Natural killer cell (primary cell): ENCODE data around the gene ZNF816. TPM values are rescaled to one million over a fixed set of nuclear protein-coding genes. Genes with fewer than 3 reads are reported as not detected.
"Not testable (repeated sequence)": the region's sequence is repeated elsewhere in the genome, so short reads cannot be mapped to it uniquely, and the experiment has no call there.

Experiments
- ATAC-seq, 3 donors: fragments of 150-1000 bp in 2 of 3; fragments of 200-7000 bp in 1 of 3; cut with Tn5 transposase; 1 replicate in 1 of 3; 2 replicates in 2 of 3; pipeline ENCODE4 v1.10.0; 2021; ENCODE audit warnings: mild to moderate bottlenecking in 2 of 3, moderate library complexity in 2 of 3
- DNase-seq, 2 donors: peaks; one replicate each; pipeline versions ENCODE4 v3.0.0 to v3.0.0-alpha.2; 2013 to 2021; ENCODE audit warnings: mixed read lengths in 1 of 2
- H3K27ac ChIP-seq: one replicate; pipeline ENCODE4 v1.5.1; 2013; ENCODE audit warnings: mild to moderate bottlenecking, low read length
- H3K27me3 ChIP-seq: one replicate; pipeline ENCODE4 v1.6.1; 2013; ENCODE audit warnings: low read length; ENCODE audit not compliant: control insufficient read depth, insufficient read depth
- H3K36me3 ChIP-seq: one replicate; pipeline ENCODE4 v1.6.1; 2013; ENCODE audit warnings: low read length; ENCODE audit not compliant: control insufficient read depth, insufficient read depth
- H3K4me1 ChIP-seq: one replicate; pipeline ENCODE4 v1.6.1; 2013; ENCODE audit warnings: low read length; ENCODE audit not compliant: control insufficient read depth, insufficient read depth
- H3K4me3 ChIP-seq: one replicate; pipeline ENCODE4 v1.5.1; 2013; ENCODE audit warnings: low read length
- H3K9me3 ChIP-seq: one replicate; pipeline ENCODE4 v1.6.1; 2013; ENCODE audit warnings: low read length; ENCODE audit not compliant: control insufficient read depth, insufficient read depth
- H3K27ac Mint-ChIP-seq, 2 donors: one replicate each; pipeline ENCODE4 v1.8.0; 2022; ENCODE audit warnings: mild to moderate bottlenecking in 2 of 2, mixed read lengths in 2 of 2, moderate library complexity in 1 of 2
- H3K27me3 Mint-ChIP-seq, 2 donors: one replicate each; pipeline ENCODE4 v1.8.0; 2022; ENCODE audit warnings: low read depth in 2 of 2, mixed read lengths in 2 of 2
- H3K36me3 Mint-ChIP-seq: one replicate; pipeline ENCODE4 v1.8.0; 2022; ENCODE audit warnings: mixed read lengths
- H3K4me1 Mint-ChIP-seq, 2 donors: one replicate each; pipeline ENCODE4 v1.8.0; 2022; ENCODE audit warnings: mixed read lengths in 2 of 2
- H3K4me3 Mint-ChIP-seq: one replicate; pipeline ENCODE4 v1.8.0; 2022; ENCODE audit warnings: mild to moderate bottlenecking, moderate library complexity, mixed read lengths
- H3K9me3 Mint-ChIP-seq, 2 donors: one replicate each; pipeline ENCODE4 v1.8.0; 2022; ENCODE audit warnings: mixed read lengths in 2 of 2
- WGBS: methylation state at CpG from one replicate; pipeline ENCODE4 v1.1.7; 2013; ENCODE audit warnings: missing lambda C conversion rate; ENCODE audit not compliant: insufficient coverage; 5-methylcytosine and 5-hydroxymethylcytosine counted together
- intact Hi-C: fragments of 100-400 bp; cut with micrococcal nuclease; formaldehyde crosslinking; loops from one replicate; pipeline ENCODE4 v1.14.2; 2022
- total RNA-seq, 4 donors: library from RNA; stranded (reverse); fragments of 120-200 nt in 1 of 4; gene quantifications; one replicate each; pipeline versions ENCODE4 v1.2.3 to v1.2.4, GENCODE V29; 2013 to 2022
- TF ChIP-seq, protein P1 (sequence below): fragments of 200-600 bp; IDR thresholded peaks from one replicate; pipeline ENCODE4 v1.8.0; 2022; ENCODE audit warnings: antibody characterized with exemption

The ZNF816 gene
- total RNA-seq, 3 donors from 2014 or later (not counting 1 experiment from before 2014, with no cell fraction given) = 4.1 to 11.3 (median 7.7) TPM

DNA sequence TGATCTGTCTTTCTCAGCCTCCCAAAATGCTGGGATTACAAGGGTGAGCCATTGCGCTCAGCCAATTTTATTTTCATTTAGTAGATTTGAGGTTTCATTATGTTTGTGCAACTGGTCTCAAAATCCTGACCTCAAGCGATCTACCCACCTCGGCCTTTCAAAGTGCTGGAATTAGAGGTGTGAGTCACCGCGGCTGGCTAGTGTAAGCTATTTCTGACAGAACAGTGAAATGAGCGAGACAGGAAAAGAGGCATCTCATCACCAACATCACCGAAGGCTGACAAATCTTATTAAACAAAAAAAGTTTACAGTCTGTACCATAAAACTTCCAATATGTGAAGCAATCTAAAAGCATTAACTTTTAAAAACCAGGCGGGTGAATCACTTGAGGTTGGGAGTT lies 27.2 kb downstream of the ZNF816 start:
- Histone ChIP-seq H3K4me3 (no peak overlapping the region), H3K4me1 (peaks cover 7% of the 10 kb centered on the region), H3K36me3 (peaks cover 2% of the 10 kb centered on the region), H3K27ac (no peak overlapping the region), H3K9me3 (no peaks in the 10 kb centered on the region), H3K27me3 (no peaks in the 10 kb centered on the region)
- Mint-ChIP-seq H3K4me1 (peaks cover 25 to 38% of the 10 kb centered on the region in 2 donors), H3K4me3 (no peak overlapping the region), H3K27me3 (no peaks in the 10 kb centered on the region), H3K36me3 (no peaks in the 10 kb centered on the region), H3K27ac (peak overlapping the region; percentile 7 to 88), H3K9me3 (no peaks in the 10 kb centered on the region)
- WGBS = 54% methylated on average over 7 of the region's 8 CpGs
- DNase-seq (no peak), ATAC-seq (peak in 2 of 3 donors; percentile 34 to 50)
- TF ChIP-seq, protein P1, sequence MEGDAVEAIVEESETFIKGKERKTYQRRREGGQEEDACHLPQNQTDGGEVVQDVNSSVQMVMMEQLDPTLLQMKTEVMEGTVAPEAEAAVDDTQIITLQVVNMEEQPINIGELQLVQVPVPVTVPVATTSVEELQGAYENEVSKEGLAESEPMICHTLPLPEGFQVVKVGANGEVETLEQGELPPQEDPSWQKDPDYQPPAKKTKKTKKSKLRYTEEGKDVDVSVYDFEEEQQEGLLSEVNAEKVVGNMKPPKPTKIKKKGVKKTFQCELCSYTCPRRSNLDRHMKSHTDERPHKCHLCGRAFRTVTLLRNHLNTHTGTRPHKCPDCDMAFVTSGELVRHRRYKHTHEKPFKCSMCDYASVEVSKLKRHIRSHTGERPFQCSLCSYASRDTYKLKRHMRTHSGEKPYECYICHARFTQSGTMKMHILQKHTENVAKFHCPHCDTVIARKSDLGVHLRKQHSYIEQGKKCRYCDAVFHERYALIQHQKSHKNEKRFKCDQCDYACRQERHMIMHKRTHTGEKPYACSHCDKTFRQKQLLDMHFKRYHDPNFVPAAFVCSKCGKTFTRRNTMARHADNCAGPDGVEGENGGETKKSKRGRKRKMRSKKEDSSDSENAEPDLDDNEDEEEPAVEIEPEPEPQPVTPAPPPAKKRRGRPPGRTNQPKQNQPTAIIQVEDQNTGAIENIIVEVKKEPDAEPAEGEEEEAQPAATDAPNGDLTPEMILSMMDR = no peak
- intact Hi-C loops = no loop called here

DNA sequence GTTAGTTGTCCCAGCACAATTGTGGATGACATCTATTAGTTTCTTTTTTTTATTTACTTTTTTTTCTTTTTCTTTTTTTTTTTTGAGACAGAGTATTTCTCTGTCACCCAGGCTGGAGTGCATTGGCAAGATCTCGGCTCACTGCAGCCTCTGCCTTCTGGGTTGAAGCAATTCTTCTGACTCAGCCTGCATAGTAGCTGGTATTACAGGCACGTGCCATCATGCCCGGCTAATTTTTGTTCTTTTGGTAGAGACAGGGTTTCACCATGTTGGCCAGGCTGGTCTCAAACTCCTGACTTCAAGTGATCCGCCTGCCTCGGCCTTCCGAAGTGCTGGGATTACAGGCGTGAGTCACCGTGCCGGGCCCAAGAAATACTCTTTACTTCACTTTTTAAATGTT lies 38.0 kb downstream of the ZNF816 start:
- H3K36me3 ChIP-seq, DNase-seq, H3K4me3 ChIP-seq, ATAC-seq, H3K27me3 Mint-ChIP-seq, intact Hi-C loops, H3K9me3 Mint-ChIP-seq, H3K27ac ChIP-seq, H3K9me3 ChIP-seq, H3K27me3 ChIP-seq: not testable (repeated sequence)
- Mint-ChIP-seq H3K36me3 (peaks cover 12% of the 10 kb centered on the region), H3K4me1 (peaks cover 16 to 29% of the 10 kb centered on the region in 2 donors), H3K27ac (peak overlapping the region in 1 of 2 donors; percentile 26), H3K4me3 (peak overlapping the region; percentile 45)
- peaks cover 19% of the 10 kb centered on the region for H3K4me1 ChIP-seq
- whole genome bisulfite sequencing = 94% methylated on average over 9 of the region's 9 CpGs

DNA sequence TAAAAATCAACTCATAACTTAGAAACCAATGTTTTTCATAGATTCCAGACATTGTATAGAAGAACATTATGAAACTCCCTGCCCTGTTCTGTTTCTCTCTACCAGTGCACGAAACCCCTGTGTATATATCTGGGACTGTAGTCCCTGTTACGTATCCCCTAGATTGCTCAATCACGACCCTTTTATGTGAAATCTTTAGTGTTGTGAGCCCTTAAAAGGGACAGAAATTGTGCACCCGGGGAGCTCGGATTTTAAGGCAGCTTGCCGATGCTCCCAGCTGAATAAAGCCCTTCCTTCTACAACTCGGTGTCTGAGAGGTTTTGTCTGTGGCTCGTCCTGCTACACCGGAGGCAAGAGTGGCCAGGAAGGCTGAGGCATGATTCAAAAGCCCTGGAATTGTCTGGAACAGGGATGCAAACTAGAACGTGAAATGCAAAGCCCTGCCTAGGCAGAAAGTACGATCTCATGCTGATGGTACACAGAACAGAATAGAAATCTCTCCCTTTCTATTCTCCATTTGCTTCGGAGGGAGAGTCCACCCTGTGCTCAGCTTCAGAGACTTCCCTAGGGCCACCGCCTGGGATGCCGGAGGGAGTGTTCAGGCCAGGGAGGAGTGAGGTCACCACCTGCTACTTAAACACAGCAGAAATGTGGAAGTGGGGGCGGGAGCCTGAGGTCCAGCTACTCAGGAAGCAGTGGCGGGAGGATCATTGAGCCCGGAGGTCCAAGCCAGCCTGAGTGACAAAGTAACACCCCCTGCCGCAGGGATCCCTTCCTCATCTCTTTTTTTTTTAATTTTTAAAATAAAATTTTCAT lies 38.7 kb downstream of the ZNF816 start:
- peaks cover 9% of the 10 kb centered on the region for H3K36me3 ChIP-seq
- H3K4me3 Mint-ChIP-seq = peak overlapping the region; percentile 89
- no peak for DNase-seq
- H3K4me1 ChIP-seq = peaks cover 19% of the 10 kb centered on the region
- peaks cover 7% of the 10 kb centered on the region for H3K36me3 Mint-ChIP-seq
- H3K27me3 Mint-ChIP-seq = no peaks in the 10 kb centered on the region
- peak overlapping the region; percentile 57 to 80 for H3K27ac Mint-ChIP-seq
- TF ChIP-seq, protein P1 = no peak
- peak overlapping the region; percentile 76 for H3K4me3 ChIP-seq
- peaks cover 16 to 29% of the 10 kb centered on the region in 2 donors for H3K4me1 Mint-ChIP-seq
- intact Hi-C loops = loop anchor here (1.0 to 2.0 kb wide), 2 partner anchors 18 to 27 kb away; partner anchors contain the start of gene ZNF320
- 88% methylated on average over 17 of the region's 18 CpGs for WGBS
- no peaks in the 10 kb centered on the region for H3K27me3 ChIP-seq
- ATAC-seq = peak in 1 of 3 donors; percentile 2
- H3K9me3 Mint-ChIP-seq = no peaks in the 10 kb centered on the region
- H3K9me3 ChIP-seq = no peaks in the 10 kb centered on the region
- peak overlapping the region; percentile 21 for H3K27ac ChIP-seq
